ENCODE results near the gene HFE. TPM values are rescaled to one million over a fixed set of nuclear protein-coding genes. Genes with fewer than 3 reads are reported as not detected.

The HFE gene
- total and polyA plus RNA-seq, 2 experiments from 2014 or later: 0.28 to 0.66 TPM

- TF ChIP-seq CTCF (IDR thresholded peaks at IDR 0.05; ENCODE audit: low read depth, low read length): no peak
- Histone ChIP-seq H3K27me3 (no peaks in the 10 kb centered on the region), H3K27ac (peak overlapping the region; percentile 92), H3K4me1 (ENCODE audit: low read depth) (peaks cover 18% of the 10 kb centered on the region), H3K36me3 (no peaks in the 10 kb centered on the region), H3K4me3 (peak overlapping the region; percentile 97), H3K9me3 (ENCODE audit: low read depth) (no peaks in the 10 kb centered on the region)
- peak in 1 of 2 donors; percentile 30 for DNase-seq (ENCODE audit: low read depth in 1 of 2, low spot score in 1 of 2)
Measured at GRCh38 chr6:26053992-26054780, 33.0 kb upstream of the HFE start.

GRCh38 chr6:26054781-26055718, 32.2 kb upstream of the HFE start:
- peak overlapping the region; percentile 97 for H3K4me3 ChIP-seq
- peaks cover 18% of the 10 kb centered on the region for H3K4me1 ChIP-seq (ENCODE audit: low read depth)
- no peak for TF ChIP-seq CTCF (IDR thresholded peaks at IDR 0.05; ENCODE audit: low read depth, low read length)
- DNase-seq (ENCODE audit: low read depth in 1 of 2, low spot score in 1 of 2): peak; percentile 93 to 98
- H3K36me3 ChIP-seq: no peaks in the 10 kb centered on the region
- no peaks in the 10 kb centered on the region for H3K9me3 ChIP-seq (ENCODE audit: low read depth)
- H3K27ac ChIP-seq: peak overlapping the region; percentile 92
- no peaks in the 10 kb centered on the region for H3K27me3 ChIP-seq

GRCh38 chr6:26055719-26056582, 31.3 kb upstream of the HFE start:
- Histone ChIP-seq H3K36me3 (no peaks in the 10 kb centered on the region), H3K27me3 (no peaks in the 10 kb centered on the region), H3K4me1 (ENCODE audit: low read depth) (peaks cover 18% of the 10 kb centered on the region), H3K27ac (peak overlapping the region; percentile 92), H3K9me3 (ENCODE audit: low read depth) (no peaks in the 10 kb centered on the region), H3K4me3 (peak overlapping the region; percentile 97)
- no peak for TF ChIP-seq CTCF (IDR thresholded peaks at IDR 0.05; ENCODE audit: low read depth, low read length)
- DNase-seq (ENCODE audit: low read depth in 1 of 2, low spot score in 1 of 2): peak; percentile 89 to 90

- Histone ChIP-seq H3K27ac (peak overlapping the region; percentile 92), H3K4me1 (ENCODE audit: low read depth) (peaks cover 18% of the 10 kb centered on the region), H3K36me3 (no peaks in the 10 kb centered on the region), H3K4me3 (peak overlapping the region; percentile 97), H3K9me3 (ENCODE audit: low read depth) (no peaks in the 10 kb centered on the region), H3K27me3 (no peaks in the 10 kb centered on the region)
- DNase-seq (ENCODE audit: low read depth in 1 of 2, low spot score in 1 of 2): peak; percentile 23 to 31
- TF ChIP-seq CTCF (IDR thresholded peaks at IDR 0.05; ENCODE audit: low read depth, low read length): no peak
Measured at GRCh38 chr6:26056583-26057350, 30.5 kb upstream of the HFE start.

All from cardiac muscle cell (in vitro differentiated cells and primary cell).